GM18858 (cell line): ENCODE results near the gene LRRN3.

Experiments
- ATAC-seq: cut with Tn5 transposase; IDR thresholded peaks from one replicate; pipeline ENCODE4 v1.9.1; 2021; ENCODE audit not compliant: unreplicated experiment

The LRRN3 gene

DNA sequence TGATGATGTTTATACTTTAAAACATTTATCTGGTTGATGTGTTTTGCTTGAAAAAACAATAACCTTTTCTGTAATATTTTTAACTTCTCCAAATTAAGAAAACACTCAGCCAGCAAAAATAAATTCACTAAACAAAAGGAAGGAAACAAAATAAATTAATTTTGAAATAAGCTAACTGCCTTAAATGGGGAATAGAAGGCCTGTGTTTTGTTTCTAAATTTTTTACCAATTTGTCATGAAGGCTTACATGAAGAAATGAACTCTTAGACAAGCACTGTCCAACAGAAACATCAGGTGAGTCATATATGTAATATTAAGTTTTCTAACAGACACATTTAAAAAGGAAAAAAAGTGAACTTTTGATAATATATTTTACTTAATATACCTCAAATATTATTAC is 68.5 kb downstream of the LRRN3 start:
- no peak for ATAC-seq

DNA sequence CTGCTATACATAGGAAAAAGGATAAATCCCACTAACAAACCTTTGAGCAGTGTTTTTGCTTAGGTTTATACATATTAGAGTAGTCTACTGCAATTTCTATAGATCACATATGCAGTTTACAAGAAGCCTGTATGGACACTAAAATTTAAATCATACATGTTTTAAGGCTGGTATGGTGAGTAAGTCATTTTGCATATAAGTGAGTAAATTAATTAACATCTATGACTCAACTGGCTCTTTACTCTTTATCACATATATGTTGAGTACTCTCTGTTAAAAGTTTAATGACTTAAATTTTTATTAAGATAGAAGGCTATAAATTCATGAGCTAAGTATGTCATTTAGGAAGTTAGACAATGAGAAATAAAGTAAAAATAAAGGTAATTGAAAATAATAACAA is 69.4 kb downstream of the LRRN3 start:
- ATAC-seq = no peak

DNA sequence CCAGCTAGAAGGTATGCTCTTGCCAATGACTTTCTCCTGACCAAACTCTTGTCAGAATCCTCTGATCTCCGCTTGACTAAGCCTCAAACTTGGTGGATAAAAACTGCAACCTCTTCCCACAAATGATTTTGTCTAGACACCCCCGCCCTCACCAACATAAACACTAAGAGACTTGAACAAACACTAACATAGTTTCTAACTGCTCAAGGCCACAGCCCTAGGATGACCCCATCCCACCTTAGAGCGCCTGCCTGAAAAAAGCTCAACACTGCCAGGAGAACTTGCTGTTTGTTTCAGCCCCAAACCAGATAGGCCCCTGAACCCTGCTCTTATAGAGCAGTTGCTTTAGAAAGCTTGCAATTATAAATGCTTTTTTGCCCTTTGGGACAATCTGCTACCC is 71.8 kb downstream of the LRRN3 start:
- ATAC-seq = no peak

DNA sequence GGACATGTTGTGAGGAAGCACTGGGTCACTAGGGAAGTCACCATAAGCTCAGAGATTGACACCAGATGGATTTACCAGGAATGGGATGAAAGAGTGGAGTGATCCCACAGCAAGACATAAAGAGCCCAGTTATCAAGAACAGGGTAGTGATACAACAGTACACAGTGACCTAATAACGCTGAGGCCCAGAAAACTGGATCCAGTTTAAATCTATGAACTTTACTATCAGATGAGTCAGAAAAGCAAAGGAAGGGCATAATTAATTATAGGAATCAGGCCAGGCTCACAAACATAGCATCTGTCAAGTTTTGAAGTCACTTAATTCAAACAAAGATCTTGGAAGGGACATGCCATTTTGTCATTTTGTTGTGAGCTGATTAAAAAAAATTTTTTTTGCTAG is 73.5 kb downstream of the LRRN3 start:
- ATAC-seq = no peak

DNA sequence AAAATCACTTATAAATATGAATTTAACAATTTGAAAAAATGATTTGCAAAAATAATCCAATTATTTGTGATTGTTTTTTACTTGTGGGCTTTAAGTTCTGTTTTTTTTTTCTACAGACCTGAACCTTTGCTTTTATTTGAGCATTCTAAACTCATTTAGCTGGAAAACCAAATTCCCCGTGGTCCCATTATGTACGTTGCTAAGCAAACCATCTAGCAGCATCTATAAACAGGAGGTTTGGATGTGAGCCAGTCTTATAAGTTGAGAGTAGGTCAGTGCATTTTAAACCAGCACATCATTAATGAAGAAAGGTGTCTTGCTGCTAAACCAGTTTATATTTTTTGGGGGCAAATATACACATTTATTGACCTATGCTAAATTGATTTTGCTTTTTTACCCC is 77.3 kb downstream of the LRRN3 start:
- ATAC-seq = no peak

DNA sequence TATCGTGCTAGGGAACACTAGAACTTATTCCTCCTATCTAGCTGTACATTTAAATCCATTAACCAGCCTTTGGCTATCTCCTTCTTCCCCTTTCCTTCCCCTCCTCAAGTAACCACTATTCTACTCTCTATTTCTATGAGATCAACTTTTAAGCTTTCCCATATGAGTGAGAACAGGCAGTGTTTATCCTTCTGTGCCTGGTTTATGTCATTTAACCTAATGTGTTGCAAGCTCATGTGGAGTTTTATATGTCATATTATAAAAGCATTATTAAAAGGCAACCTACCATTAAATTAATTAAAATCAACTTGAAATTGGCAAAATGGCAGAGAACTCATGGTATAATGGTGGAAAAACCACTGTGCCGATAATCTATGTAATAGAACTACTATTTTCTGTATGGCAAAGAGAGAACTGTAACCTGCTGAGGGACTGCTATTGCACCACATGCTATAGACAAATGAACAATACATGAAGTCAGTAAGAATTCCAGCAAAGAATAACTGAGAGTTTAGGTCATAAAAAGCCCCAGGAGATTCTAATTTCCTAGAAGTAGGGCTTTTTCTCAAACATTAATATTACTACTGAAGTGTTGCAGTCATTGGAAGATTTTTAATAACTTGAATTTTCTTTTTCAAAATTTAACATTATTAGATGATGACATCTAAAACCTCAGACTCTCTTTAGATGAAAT is 81.8 kb downstream of the LRRN3 start:
- ATAC-seq = no peak

DNA sequence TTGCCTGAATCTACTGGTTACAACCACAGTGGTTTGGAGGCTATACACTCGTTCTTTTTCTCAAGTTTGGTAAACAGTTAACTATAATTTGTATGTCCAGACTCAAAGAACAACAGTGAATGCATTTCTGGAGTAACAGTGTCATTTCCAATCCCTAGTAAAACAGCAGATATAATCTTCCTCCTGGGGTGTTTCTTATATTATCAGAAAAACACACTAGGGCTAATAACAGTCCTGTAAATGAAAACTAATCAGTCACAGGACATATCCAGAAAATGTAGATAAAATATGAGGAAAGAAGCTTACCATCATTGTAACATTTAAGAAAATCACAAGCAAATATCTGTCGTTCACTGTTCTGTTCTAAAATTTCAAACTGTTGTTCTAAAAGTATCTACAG is 82.6 kb downstream of the LRRN3 start:
- ATAC-seq = no peak

DNA sequence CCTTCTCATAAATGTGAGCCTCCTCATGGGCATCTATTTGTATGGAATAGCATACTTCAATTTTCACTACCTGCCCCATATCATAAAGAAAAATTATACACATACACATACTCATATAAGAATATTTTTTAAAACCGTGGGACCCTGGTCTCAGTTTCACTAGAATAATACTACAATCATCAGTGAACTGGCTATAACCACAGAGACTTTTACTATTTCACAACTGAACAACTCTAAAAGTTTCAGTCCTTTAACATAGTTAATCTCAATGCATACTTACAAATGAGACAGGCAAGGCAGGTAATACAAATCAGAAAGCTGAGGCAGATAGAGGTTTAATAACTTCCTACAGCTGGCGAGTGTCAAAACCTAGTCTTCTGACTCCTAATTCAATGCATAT is 83.1 kb downstream of the LRRN3 start:
- ATAC-seq = peak; percentile 54

DNA sequence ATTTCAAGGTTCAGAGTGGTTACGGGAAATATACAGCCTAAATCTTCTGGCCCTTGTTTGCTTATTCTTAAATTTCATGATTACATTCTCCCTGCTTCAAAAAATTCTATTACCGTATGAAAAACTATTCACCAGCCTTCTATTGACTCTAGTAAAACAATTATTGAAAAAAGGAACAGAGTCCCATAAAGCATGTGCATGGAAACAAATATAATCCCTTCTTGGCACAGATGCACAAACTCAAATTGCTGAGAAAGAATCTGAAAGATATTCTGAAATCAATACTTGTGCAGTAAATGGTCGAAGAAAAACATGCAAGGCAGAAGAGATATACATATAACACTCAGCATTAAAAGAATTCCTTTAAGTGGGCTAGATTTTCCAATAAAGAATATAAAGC is 83.6 kb downstream of the LRRN3 start:
- no peak for ATAC-seq
